ENCODE results near the gene RNF14.
"Not testable (repeated sequence)": the region's sequence is repeated elsewhere in the genome, so short reads cannot be mapped to it uniquely, and the experiment has no call there.

Gene RNF14

GRCh38 chr5:142017832-142018427 is 49.0 kb downstream of the RNF14 start:
- DNase-seq, result no peak

- DNase-seq, result no peak
These were observed 51.3 kb downstream of the RNF14 start for GRCh38 chr5:142020122-142020659.

GRCh38 chr5:142023836-142024235 is 54.9 kb downstream of the RNF14 start:
- DNase-seq, result no peak

- peak; percentile 73 for DNase-seq
These were observed 55.9 kb downstream of the RNF14 start for GRCh38 chr5:142024771-142025304.

- no peak for DNase-seq
These were observed 56.7 kb downstream of the RNF14 start for GRCh38 chr5:142025637-142026036.

GRCh38 chr5:142032150-142032549 is 63.2 kb downstream of the RNF14 start:
- DNase-seq, result no peak

GRCh38 chr5:142032747-142033631 is 64.1 kb downstream of the RNF14 start:
- DNase-seq, result no peak

- not testable (repeated sequence) for DNase-seq
These were observed 65.0 kb downstream of the RNF14 start for GRCh38 chr5:142033632-142034567.

GRCh38 chr5:142034994-142035393 is 66.1 kb downstream of the RNF14 start:
- DNase-seq, result no peak

- DNase-seq, result no peak
These were observed 68.0 kb downstream of the RNF14 start for GRCh38 chr5:142036918-142037317.

- not testable (repeated sequence) for DNase-seq
These were observed 68.7 kb downstream of the RNF14 start for GRCh38 chr5:142037599-142037998.

GRCh38 chr5:142038735-142039134 is 69.8 kb downstream of the RNF14 start:
- DNase-seq, result no peak

All from amniotic stem cell (primary cell).